GM10847 (cell line): ENCODE data around the gene ASIC3.

Experiments
- POLR2A ChIP-seq: IDR thresholded peaks from 2 replicates; pipeline ENCODE4 v1.6.1; 2011; ENCODE audit not compliant: insufficient read length; ENCODE audit errors: extremely low read depth

ASIC3 gene

DNA sequence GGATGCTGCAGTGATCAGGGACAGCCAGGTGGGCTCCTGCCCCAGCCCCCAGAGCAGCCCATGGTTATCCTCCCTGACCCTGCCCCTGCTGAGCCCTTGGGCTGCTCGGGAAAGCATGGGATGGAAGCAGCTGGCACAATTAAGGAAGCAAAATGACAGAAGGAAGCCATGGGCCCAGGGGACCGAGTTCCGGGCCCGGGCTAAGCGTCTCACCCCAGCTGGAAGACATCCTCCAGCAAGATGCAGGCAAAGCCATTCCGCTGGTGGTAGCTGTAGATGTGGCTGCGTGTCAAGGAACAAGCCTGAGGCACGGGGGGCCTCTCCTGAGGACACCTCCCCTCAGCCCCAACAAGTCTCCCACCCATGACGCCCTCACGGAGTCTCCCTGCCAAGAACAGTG, 25.1 kb upstream of the ASIC3 start:
- TF ChIP-seq POLR2A, result no peak

- no peak for TF ChIP-seq POLR2A
Observed at GRCh38 chr7:151024435-151025056, 23.8 kb upstream of the ASIC3 start, which contains the start of gene ATG9B. Gene ATG9B (minus strand): TSS chr7:151024494. CDS start chr7:151024423, 71 bp downstream.

DNA sequence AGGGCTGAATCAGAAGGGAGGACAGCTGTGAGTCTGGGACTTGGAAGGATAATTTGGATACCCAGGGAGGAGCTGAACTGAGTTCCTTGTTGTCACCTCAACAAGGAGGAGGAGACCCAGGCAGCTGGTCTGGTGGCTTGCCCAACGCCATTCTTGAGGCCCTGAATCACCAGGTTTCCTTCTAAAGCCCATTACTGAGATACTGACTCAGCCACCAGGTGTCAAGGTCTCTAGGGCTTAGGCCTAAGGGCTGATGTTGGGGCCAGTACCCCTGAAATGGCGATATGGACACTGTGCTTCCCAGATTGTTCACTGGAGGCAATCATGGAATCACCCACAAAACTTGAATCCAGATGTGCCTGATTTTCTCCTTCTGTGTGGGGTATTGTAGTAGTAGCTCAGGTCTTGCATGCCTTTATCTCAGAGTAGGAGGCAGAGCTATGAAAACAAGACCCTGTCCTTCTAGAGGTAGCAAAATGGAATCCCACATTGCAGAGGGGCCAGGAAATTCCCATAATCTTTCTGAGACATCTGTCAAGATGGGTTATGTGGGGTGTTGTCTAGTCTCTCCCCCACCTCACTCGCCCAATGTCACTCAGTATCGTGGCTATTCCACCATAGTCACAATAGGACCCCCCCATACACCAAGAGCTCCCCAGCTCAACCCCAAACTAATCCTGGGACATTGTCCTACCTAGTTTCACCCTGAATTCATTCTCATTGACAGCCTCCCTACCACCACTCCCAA, 22.2 kb upstream of the ASIC3 start:
- TF ChIP-seq POLR2A, result no peak

DNA sequence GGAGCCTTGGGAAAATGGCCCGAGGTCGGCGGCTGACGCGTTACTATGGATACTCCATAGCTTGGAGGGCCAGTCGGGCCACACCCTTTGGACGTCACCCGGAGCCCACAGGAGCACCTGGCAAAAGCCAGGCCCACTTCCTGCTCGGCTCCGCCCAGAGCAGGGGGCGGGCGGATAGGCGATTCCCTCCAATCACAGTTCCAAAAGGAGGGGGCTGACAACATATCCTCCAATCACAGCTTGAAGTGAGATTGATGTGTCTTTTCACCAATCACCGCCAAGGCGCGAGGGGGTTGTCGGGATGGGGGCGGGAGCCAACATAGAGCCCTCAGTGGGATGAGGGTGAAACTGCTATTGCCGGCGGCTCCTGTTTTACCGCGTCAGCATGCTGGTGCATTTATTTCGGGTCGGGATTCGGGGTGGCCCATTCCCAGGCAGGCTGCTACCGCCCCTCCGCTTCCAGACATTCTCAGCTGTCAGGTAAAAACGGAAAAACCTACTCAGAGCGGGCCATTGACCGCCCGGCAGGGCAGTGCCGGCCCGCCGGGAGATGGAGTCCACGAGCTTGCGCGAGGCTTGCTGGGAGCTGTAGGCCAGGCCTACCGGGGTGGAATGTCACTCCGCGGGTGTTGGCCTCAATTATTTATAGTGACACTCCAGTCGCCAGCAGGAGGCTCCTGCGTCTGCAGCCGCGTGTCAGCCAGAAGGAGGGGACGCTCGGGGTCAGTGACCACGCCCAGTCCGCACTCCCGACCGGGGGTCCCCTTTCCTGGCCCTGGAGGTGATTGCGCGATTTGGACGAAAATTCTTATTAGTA, 20.0 kb upstream of the ASIC3 start, which contains the start of gene ABCB8:
TSS of gene ABCB8 (plus strand) at position 320 of the 817 bp plus-strand sequence. CDS start at position 386, 66 bp downstream.
- TF ChIP-seq POLR2A, result peak; percentile 56

DNA sequence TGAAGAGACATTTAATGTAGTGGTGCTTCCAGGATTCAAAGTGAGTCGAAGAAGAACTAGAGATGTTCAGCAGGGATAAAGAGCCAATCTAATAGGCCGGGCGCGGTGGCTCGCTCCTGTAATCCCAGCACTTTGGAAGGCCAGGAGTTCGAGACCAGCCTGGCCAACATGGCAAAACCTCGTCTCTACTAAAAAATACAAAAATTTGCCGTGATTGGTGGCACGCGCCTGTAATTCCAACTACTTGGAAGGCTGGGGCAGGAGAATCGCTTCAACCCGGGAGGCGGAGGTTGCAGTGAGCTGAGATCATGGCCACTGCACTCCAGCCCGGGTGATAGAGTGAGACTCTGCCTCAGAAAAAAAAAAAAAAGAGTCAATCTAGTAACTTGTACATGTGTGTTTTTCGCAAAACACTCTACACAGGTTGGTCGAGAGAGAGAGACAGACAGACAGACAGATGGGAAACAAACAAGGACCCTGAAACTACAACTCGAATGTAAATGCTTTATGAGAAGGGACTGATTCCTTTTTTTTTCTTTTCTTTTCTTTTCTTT, 19.3 kb upstream of the ASIC3 start:
- TF ChIP-seq POLR2A, result no peak

DNA sequence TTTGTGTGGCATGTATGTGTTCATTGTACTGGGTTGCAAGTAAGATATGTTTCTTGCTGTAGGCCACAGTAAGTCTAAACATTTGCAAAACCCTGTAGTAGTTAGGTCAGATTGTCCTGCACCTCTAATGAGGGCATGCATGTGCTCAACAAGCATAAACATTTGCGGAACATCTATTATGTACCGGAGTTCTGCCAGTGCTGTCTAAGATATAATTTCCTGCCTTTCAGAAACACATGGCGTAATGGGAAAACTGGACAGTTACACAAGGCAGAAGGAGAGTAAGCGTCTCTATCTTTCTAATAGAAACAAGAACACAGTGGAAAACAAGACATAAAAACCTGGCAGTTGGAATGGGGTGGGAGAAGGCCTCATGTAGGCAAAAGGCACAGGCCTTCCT, 17.3 kb upstream of the ASIC3 start:
- TF ChIP-seq POLR2A, result no peak

GRCh38 chr7:151032936-151033863, 15.1 kb upstream of the ASIC3 start:
- TF ChIP-seq POLR2A, result no peak

- TF ChIP-seq POLR2A, result no peak
Observed at GRCh38 chr7:151033864-151034249, 14.5 kb upstream of the ASIC3 start.

GRCh38 chr7:151034312-151035025, 13.9 kb upstream of the ASIC3 start:
- TF ChIP-seq POLR2A, result no peak

DNA sequence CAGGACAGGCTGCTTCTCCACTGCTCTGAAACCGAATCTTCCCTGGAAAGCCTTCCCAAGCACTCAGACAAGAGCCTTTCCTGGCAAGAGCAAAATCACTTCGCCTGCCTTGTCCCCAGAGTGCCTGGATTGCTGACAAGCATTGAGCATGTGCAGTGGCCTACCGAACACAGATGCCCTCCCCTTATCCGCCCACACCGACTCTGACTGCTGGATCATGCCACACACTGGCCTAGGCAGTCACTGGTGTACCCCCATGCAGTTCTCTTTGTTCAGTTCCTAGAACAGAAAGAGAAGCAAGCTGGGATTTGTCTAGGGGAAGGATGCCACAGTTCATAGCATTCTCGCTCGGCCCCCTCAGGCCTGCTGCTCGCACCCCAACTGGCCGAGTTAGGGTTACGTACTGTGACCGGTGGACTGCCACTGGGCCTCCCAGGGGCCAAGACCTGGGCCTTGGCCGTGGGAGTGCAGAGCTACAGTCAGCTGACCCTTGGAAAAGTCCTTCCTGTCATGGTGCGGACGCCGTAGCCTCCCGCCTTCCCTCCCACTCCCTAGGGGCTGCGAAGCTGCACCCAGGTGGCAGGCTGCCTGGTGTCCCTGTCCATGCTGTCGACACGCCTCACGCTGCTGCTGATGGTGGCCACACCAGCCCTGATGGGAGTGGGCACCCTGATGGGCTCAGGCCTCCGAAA, 13.2 kb upstream of the ASIC3 start:
- no peak for TF ChIP-seq POLR2A

GRCh38 chr7:151035902-151036301, 12.4 kb upstream of the ASIC3 start:
- no peak for TF ChIP-seq POLR2A

- no peak for TF ChIP-seq POLR2A
Observed at GRCh38 chr7:151038951-151039849, 9.1 kb upstream of the ASIC3 start.

DNA sequence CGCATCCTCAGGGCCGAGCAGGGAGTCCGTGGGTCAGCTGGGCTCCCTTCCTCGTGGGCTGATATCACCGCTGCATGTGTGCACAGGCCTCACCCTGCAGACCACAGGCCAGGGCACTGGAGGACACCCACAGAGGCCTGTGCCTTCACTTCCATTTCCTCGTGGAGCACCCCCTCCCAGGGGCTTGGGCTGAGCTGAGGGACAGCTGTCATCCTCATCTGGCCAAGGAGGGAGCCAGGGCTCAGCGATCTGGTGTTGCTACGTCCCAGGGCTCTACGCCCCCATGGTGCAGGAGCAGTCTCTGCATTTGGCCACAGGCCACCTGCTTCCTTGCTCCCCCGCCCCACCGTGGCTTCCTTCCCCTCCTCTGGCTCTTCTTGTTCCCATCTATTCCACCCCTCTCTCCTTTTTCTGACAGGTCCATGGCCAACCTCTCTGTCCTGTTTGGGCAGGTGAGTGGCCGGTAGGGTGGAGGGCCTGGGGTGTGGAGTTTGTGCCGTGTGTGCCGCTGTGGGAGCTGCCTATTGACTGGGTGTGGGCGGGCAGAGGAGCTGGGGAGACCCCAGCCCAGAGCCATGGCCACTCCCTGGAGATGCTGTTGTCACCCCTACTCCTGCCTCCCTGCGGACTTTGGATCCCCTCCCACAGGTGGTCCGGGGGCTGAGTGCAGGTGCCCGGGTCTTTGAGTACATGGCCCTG, 8.3 kb upstream of the ASIC3 start:
- no peak for TF ChIP-seq POLR2A
